Measurements from ENCODE around the gene BSG. TPM values are rescaled to one million over a fixed set of nuclear protein-coding genes. Genes with fewer than 3 reads are reported as not detected.
"Not testable (repeated sequence)": the region's sequence is repeated elsewhere in the genome, so short reads cannot be mapped to it uniquely, and the experiment has no call there.

The BSG gene
- total RNA-seq, 1 experiment from 2014 or later: 911 TPM

DNA sequence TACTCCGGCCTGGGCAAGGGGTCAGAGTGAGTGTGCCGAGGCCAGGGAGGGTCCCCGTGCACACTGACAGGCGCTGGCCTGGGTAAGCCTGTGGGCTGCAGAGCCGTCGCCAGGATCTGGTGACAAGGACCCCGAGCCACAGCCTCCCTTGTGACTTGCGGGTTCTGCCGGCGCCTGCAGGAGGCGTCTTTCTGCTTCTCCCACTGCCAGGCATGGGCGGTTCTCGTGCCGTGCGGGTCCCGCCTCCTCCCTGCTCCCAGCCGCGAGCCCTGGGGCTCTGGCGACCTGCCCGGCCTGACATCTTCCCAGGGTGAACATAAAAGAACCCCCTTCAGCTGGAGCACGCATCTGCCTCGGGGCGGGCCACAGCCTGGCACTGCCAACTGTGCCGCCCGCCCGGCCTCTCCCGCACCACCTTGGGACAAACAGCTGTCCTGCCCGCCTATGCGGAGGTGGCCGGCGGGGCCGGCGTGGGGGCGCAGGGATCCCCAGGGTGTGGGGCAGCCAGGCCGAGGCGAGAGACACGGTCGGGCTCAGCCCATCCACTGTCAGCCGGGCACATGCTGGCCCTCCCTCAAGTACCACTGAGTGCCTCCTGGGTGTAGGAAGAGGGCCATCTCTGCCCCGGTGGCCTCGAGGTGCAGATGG lies 15.8 kb downstream of the BSG start:
- peak; percentile 89 for DNase-seq (ENCODE audit: low read depth)

DNA sequence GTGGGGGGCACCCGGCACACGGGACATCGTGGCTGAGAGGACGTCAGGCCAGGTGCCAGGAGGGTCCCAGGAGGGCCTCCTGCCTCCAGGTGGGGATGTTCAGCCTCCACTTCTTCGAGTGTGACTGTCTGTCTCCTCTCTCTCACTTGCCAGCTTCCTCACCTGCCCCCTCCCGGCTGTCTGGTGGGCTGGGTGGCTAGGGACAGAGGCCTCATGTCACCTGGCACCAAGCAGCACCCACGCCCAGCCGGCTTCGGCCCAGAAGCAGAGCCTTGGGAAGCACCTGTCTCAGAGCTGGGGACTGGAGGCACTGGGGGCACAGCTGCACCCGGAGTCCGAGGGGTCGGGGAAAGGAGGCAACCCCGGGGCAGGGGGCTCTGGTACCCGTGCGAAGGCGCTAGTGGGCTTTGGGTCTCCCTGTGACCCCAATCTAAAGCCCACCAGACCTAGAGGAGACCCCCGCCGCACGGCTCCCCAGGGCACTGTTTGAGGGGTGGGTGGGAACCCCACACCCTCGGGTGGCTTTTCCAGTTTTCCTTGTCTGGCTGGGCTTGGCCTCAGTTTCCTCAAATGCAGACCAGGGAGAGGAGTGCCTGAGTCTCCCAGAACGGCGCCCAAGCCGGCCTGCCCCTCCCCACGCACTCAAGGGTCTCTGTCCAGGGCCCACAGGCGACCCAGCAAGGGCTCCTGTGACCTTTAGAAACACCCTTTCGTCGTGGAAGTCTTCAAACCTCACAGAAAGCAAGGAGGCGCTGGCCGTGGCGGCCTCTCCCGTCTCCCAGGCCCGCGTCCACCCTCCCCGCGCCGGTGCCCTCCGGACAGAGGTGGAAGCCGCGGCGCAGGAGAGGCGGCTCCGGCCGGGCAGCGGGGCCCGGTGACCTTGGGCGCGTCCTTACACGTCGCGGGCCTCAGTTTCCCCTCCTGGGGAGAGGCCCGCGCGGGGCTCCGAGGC lies 16.6 kb downstream of the BSG start:
- DNase-seq (ENCODE audit: low read depth): no peak

DNA sequence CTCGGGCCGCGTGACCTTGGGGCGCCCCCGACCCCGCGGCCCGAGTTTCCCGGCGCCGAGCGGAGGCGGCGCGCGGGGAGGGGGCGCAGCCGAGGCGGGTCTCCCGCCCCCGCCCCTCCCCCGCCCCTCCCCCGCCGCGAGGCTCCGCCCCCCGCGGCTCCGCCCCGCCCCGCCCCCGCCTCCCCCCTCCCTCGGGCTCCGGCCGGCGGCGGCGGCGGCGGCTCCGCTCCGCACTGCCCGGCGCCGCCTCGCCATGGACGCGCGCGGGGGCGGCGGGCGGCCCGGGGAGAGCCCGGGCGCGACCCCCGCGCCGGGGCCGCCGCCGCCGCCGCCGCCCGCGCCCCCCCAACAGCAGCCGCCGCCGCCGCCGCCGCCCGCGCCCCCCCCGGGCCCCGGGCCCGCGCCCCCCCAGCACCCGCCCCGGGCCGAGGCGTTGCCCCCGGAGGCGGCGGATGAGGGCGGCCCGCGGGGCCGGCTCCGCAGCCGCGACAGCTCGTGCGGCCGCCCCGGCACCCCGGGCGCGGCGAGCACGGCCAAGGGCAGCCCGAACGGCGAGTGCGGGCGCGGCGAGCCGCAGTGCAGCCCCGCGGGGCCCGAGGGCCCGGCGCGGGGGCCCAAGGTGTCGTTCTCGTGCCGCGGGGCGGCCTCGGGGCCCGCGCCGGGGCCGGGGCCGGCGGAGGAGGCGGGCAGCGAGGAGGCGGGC lies 17.4 kb downstream of the BSG start, which contains the start of gene HCN2:
Gene HCN2 (plus strand): TSS at position 189 of the 703 bp plus-strand sequence. CDS start 65 bp downstream, at position 254.
- no peak for DNase-seq (ENCODE audit: low read depth)

DNA sequence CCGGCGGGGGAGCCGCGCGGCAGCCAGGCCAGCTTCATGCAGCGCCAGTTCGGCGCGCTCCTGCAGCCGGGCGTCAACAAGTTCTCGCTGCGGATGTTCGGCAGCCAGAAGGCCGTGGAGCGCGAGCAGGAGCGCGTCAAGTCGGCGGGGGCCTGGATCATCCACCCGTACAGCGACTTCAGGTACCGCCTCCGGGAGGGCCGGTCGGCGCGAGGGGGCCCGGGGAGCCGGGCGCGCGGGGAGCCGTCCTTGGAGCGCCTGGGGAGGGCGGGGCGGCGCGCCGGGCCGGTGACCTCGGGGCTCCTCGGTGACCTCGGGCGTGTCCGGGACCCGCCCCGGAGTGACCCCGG lies 18.0 kb downstream of the BSG start:
- no peak for DNase-seq (ENCODE audit: low read depth)

DNA sequence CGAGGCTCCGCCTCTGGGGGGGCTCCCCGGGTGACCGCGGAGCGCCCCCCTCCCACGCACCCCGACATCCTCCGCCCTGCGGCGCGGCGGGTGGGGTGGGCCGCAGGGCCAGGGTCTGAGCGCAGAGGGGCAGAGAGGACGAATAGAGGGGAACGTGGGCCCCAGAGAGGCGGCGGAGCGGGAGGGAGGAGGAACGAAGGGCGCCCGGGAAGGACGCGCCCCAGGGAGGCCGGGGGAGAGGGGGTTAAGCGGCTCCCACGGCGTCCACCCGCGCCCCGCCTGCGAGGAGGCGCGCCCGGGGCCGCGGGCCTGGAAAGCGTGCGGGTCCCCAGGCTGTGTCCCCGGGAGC lies 18.3 kb downstream of the BSG start:
- no peak for DNase-seq (ENCODE audit: low read depth)

DNA sequence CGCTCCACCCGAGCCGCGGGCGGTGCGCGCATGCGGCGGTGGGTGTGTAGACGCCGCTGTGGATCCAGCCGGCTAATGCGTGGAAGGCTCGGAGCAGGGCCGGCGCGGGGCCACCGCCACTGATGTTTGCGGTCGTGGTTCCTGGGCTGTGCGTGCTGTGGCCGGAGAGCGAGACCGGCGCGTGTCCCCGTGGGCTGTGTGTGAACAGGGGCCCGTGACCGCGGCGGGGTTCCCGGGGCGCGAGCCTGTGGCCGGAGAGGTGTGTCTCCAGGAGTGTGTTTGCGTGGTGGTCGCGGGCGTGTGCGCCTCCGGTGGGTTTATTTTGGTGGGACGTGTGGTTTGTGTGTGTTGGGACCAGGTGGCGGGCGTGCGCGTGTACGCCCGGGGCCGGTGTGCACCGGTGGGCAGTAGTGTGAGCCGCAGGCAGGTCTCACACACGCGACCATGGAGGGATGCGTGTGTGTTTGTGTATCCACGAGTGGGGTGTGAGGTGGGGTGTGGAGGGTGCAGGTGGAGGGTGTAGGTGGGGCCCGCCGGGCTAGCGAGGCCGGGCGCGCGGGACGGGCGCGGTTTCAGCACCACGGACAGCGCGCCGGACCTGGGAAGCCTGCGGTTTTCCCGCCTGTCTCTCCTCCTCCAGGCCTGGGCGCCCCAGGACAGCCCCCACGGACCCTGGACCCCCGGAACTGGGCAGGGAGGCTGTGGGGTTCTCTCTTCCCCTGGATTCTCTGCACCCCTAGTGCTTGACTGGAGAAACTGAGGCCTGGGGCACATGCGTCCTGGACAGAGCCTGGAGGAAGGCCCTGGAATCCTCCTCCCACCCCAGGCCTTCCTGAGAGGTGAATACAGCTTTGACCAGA lies 18.9 kb downstream of the BSG start:
- no peak for DNase-seq (ENCODE audit: low read depth)

DNA sequence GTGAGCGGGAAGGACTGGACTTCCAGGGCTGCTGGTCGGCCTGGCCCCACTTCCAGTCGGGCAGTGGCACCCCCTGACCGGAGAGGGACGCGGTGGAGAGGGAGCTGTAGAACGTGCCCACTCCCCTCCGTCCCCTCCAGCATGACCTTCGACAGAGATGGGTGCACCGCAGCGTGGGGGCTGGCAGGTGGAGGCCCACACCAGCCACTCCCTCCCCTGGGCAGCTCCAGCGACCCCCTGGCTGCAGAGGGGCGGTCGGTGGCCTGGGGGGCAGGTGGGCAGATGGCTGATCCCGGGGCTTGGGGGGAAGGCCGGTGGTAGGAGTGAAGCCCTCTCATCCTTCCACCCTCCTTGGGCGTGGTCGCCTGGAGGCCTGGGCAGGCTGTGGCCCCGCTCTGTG lies 19.7 kb downstream of the BSG start:
- DNase-seq (ENCODE audit: low read depth): no peak

DNA sequence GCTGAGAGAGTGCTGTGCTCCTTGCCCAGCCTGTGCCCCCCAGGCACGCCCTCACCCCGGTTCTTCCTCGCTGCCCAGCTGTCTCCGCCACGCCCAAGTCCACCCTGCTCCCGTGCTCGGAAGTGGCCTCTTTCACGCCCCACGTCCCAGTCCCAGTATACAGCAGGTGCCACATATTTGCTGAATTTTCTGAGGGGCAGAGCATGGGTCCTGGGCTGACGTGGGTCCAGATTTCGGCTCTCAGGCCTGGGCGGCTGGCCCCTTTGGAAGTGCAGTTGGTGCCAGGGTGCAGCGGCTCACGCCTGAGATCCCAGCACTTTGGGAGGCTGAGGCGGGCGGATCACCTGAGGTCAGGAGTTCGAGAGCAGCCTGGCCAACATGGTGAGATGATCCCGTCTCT lies 20.7 kb downstream of the BSG start:
- DNase-seq (ENCODE audit: low read depth): no peak

DNA sequence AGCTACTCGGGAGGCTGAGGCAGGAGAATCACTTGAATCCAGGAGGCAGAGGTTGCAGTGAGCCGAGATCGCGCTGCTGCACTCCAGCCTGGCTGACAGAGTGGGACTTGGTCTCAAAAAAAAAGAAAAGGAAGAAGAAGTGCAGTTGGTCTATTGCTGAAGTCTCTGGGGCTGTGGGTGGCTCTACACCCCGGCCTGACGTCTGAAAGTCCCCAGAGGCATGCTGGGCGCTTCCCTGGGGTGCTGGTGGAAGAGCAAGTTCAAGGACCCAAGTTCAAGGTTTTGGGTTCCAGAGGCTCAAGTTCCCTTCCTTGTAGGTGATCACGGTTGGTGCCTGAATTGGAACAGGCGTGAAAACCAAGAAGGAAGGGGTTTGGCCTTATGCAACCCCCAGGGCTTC lies 21.1 kb downstream of the BSG start:
- DNase-seq (ENCODE audit: low read depth): no peak

DNA sequence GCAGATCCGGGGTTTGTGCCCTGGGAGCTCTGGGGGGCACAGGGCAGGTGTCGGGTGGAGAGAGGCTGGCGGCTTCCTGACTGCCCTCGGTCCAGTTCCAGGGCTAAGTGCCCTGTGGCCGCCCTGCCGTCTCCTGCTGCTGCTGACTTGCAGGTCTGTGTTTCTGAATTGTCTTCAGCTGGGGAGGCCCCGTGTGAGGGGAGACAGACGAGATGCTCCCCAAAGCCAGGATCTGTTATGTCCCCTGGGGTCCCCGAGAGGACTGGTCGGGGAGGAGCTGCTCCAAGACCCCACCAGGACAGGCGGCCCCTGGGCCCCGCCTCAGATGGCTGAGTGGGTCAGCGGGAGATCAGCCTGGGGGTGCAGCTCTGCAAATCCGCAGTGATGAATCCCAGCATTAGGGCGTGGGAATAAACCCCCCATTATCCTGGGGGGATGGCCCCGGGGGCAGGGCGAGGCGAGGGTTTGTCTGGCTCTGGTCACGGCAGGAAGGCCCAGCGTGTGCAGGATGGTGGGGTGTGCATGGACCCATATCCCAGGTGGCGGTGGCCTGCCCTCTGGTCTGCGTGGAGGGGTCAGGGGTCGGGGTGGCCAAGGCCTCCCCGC lies 22.0 kb downstream of the BSG start:
- DNase-seq (ENCODE audit: low read depth): no peak

DNA sequence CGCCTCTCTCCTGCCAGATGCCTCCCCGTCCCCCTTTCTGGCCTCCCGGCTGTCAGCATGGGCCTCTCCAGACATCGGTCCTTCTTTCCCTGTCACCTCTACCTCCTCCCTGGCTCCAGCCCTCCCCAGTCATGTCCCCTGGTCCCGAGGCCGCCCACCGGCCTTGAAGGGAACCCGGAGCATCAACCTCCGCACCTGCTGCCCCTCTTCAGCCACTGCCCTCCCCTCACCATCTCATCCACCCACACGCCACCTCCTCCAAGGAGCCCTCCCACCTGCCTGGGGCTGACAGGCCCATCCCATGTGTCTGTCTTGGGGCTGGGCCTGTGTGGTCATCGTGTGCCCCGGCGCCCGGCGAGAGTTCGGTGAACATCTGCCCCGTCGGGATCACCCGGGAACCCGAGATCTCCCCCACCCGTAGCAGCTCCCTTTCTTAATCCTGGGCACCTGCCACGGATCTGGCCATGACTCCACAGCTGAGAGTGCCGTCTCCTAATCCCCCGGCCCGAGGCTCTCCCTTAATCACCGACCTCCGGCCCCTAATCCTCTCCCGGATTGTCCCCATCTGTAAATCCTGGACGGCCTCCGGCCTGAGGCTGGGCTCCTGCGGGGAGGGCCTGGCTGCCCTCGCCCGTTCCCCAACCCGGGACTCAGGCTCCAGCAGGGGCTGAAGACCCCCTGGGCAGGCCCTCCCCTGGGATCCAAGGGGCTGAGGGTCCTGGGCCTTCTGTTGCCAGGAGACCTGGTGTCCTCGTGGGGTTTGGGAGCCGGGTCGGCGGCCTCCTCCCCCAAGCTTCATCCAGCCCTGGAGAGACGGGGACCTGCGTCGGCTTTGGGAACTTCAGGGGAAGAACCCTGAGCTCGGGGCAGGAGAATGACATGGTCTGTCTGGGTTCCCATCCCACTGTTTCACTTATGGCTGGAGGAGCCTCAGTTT lies 23.2 kb downstream of the BSG start:
- DNase-seq (ENCODE audit: low read depth): no peak

DNA sequence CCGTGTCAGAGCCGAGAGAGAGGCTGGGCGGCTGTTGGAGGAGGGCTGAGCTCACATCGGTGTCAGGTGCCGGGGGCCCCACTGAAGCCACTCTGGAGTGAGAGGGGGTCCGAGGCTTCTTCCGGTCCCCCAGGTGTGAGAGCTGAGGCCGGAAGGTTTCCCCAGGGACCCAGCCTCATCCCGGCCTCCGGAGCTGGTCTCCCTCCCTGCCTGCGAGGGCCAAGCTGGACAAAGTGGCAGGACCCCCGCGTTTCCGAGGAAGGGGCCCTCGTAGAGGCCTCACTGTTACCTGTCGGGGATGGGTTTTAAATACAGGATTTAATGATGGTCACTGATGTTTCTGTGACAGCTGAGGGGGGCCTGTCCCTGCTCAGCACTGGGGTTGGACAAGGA lies 23.9 kb downstream of the BSG start:
- DNase-seq (ENCODE audit: low read depth): no peak

DNA sequence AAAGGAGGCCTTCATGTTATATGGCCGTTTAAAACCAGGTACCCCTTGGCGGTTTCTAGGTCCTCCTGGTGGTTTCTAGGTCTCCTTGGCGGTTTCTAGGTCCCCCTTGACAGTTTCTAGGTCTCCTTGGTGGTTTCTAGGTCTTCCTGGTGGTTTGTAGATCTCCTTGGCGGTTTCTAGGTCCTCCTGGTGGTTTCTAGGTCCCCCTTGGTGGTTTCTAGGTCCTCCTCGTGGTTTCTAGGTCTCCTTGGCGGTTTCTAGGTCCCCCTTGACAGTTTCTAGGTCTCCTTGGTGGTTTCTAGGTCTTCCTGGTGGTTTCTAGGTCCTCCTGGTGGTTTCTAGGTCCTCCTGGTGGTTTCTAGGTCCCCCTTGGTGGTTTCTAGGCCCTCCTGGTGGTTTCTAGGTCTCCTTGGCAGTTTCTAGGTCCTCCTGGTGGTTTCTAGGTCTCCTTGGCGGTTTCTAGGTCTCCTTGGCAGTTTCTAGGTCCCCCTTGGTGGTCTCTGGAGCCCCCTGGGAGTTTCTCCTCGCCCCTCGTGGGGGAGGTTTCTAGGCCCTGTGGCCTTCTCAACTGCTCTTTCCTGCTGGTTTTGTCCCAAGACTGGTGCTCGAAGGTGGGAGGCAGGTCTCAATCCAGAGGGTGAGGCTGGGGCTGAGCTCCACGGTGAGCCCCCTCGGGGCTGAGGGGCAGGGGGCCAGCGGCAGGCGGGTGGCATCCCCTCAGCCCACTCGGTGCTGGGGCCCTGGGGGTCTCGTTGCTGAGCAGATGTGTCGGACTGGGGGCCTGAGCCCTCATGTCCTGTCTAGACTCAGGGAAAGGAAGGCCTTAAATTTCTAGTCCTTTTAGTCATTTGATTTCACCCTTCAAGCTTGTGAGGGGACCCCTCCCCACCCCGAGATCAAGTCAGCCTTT lies 25.3 kb downstream of the BSG start:
- no peak for DNase-seq (ENCODE audit: low read depth)

DNA sequence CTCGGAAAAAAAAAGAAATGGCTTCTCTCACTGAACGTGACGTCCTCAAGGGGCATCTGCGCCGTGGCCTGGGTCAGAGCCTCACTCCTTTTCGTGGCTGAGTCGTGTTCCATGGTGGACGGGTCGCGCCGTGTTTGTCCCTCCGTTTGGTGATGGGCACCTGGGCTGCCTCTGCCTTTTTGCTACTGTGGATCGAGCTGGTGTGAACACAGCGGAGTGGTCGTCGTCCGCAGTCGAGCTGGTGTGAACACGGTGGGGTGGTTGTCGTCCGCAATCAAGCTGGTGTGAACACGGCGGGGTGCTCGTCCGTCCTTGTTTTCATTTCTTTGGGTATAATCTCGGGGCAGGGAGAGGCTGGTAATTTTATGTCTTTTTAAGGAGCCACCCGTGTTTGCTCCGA lies 28.9 kb downstream of the BSG start:
- no peak for DNase-seq (ENCODE audit: low read depth)

DNA sequence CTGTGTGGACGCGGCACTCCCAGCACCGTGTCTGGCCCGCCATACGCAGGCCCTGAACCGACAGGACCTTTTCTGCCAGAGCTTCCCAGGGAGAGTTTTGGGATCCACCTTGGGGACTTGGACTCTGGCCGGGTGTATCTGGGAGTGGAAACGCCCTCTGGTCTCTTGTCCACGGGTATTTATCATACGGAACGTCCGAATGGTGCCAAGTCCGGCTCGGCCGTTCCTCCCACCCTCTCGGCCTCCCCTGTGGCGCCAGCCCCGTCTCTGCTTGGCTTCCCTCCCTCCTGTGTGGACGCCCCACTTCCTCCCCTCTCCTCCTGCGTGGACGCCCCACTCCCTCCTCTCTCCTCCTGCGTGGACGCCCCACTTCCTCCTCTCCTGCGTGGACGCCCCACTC lies 29.4 kb downstream of the BSG start:
- DNase-seq (ENCODE audit: low read depth): no peak

DNA sequence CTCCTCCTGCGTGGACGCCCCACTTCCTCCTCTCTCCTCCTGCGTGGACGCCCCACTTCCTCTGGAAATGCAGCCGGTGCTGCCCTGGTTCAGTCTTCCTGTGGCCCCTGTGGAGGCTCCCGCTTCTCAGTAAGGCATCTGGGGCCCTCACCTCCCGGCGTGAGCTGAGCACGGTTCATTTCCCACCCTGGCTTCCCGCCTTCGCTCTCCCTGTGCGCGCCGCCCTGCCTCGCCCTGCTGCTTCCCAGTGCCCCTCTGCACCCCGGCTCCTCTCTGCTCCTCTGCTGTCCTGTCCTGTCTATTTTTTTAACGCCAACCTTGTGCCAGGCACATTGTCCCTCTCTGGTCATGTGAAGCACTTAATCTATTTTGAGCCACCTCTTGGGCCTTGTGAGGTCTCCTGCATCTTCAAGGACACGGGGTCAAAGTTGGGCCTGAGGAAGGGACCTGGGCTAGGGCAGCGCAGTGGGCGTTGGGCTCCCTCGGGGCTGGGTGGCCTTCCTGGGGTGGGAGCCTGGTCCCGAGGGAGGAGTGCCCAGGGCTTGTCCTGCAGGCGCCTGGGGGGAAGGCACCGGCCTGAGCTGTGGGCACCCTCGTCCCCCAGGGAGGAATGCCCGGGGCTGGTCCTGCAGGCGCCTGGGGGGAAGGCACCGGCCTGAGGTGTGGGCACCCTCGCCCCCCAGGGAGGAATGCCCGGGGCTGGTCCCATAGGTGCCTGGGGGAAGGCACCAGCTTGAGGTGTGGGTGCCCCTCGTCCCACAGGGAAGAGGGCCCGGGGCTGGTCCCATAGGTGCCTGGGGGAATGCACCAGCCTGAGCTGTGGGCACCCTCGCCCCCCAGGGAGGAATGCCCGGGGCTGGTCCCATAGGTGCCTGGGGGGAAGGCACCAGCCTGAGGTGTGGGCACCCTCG lies 30.2 kb downstream of the BSG start:
- DNase-seq (ENCODE audit: low read depth): no peak

DNA sequence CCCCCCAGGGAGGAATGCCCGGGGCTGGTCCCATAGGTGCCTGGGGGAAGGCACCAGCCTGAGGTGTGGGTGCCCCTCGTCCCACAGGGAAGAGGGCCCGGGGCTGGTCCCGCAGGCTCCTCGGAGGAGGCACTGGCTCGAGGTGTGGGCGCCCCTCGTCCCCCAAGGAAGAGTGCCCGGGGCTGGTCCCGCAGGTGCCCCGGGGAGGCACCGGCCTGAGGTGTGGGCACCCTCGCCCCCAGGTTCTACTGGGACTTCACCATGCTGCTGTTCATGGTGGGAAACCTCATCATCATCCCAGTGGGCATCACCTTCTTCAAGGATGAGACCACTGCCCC lies 30.9 kb downstream of the BSG start:
- not testable (repeated sequence) for DNase-seq (ENCODE audit: low read depth)

DNA sequence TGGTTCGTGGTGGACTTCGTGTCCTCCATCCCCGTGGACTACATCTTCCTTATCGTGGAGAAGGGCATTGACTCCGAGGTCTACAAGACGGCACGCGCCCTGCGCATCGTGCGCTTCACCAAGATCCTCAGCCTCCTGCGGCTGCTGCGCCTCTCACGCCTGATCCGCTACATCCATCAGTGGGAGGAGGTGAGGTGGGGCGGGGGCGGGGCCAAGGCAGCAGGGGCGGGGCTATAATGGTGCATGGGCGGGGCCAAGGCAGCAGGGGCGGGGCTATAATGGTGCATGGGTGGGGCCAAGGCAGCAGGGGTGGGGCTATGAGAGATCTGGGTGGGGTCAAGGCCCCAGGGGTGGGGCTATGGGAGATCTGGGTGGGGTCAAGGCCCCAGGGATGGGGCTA lies 31.4 kb downstream of the BSG start:
- not testable (repeated sequence) for DNase-seq (ENCODE audit: low read depth)

Measured in RPMI7951 (cell line).